GM19463 (cell line): ENCODE data around the gene AHRR.
"Not testable (repeated sequence)": the region's sequence is repeated elsewhere in the genome, so short reads cannot be mapped to it uniquely, and the experiment has no call there.

Experiments used
- ATAC-seq: cut with Tn5 transposase; IDR thresholded peaks from one replicate; pipeline ENCODE4 v1.9.1; 2021; ENCODE audit warnings: mild to moderate bottlenecking, moderate library complexity; ENCODE audit not compliant: unreplicated experiment

Gene AHRR

DNA sequence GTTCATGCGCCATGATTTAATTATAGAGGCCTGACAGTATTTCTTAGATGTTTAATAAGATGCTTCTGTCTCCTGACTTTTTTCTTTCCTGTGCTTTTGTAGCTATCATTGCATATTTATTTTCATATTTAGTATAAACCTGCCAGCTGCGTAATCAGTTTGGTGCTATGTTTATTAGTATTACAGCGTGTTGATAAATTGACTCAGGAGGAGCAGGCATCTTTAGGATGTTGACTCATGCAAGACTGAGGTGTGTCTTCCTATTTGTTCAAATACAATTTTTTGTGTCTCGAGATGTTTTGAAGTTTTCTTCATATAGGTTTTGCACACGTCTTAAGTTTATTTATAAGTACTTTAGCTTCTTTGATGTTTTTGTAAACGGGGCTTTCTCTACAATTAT lies 85.5 kb downstream of the AHRR start:
- ATAC-seq: no peak

DNA sequence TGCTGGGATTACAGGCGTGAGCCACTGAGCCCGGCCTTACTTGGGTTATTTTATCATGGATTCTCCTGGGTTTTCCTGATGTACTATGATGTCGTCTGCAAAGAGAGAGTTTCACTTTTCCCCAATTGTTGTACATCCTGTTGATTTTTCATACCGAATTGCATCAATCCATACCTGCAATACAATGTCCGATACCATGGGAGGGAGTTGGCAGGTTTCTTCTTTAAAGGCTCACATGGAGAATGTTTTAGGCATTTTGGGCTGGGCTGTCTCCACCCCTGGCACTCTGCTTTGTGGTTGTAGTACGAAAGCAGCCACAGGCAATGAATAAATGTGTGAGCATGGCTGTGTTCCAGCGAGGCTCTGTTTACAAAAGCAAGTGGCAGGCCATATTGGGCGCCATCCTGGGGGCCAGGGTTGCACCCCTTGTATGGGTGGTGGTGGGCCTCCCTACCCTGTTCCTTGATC lies 86.3 kb downstream of the AHRR start:
- ATAC-seq: no peak

DNA sequence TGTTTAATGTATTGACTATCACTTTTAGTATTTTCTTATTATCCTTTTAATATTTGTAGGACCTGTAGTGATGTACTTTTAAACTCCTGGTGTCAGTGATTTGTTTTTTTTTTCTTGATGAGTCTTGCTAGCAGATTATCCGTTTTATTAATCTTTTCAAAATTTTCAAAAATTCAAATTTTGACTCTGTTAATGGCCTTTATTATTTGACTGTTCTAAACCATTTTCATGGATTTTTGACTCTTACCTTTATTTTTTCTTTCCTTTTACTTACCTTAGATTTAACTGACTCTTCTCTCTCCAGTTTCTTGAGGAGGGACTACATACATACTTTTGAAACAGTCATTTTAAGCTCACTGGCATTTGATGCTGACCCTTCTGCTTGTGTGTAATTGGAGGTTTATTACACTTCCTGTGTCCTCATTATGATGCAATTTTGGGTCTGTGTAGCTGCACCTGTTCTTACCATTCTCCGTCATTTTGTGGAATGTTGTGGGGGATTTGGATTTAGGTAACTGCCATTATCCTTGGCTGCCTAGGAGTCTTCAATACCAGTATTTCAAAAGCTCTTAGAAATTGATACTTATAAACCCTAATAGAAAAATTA lies 89.5 kb downstream of the AHRR start:
- ATAC-seq: no peak

DNA sequence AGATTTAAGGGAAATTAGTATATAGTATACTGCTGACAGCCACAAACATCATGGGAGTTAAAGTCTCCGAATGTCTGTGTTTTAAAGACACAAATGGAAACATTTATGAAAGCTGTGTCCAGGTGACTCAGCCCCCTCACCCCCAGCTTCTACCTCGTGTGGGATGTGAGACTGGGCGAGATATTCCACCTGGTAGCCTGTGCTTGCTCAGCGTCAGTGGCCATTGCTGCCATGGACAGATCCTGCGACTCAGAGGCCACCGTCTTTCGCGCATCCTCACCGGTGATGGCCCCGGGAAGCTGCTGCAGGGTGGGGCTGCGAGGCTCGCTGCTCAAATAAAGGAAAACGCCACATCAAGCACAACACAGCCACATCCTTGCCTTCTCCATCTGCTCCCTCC lies 90.2 kb downstream of the AHRR start:
- no peak for ATAC-seq

DNA sequence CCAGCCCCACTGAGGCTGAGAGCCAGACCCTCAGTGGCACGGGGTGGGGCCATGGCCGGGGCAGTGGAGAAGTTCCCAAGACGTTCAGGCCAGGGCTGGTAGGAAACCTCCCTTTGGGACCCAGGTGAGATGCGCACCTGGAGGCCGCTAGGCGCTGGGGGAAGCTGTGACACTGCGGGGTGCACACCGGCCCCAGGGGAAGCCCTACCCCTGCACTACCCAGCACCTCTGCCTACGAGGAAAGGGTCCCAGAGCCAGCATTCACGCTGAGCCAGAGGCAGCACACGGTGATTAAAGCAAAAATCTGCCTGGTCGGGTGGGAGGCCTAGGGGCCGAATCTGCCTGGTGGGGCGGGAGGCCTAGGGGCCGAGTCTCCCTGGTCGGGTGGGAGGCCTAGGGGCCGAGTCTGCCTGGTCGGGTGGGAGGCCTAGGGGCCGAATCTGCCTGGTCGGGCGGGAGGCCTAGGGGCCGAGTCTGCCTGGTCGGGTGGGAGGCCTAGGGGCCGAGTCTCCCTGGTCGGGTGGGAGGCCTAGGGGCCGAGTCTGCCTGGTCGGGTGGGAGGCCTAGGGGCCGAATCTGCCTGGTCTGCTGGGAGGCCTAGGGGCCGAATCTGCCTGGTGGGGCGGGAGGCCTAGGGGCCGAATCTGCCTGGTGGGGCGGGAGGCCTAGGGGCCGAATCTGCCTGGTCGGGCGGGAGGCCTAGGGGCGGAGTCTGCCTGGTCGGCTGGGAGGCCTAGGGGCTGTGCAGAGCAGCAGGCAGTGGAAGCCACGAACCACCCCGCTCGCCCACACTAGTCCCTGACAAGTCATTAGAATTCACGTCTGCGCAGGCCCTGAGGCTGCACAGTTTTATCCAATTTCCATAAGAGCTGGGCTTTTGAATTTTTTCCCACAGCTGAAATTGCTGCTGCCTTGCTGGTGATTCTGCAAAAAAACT lies 93.7 kb downstream of the AHRR start:
- ATAC-seq: not testable (repeated sequence)

DNA sequence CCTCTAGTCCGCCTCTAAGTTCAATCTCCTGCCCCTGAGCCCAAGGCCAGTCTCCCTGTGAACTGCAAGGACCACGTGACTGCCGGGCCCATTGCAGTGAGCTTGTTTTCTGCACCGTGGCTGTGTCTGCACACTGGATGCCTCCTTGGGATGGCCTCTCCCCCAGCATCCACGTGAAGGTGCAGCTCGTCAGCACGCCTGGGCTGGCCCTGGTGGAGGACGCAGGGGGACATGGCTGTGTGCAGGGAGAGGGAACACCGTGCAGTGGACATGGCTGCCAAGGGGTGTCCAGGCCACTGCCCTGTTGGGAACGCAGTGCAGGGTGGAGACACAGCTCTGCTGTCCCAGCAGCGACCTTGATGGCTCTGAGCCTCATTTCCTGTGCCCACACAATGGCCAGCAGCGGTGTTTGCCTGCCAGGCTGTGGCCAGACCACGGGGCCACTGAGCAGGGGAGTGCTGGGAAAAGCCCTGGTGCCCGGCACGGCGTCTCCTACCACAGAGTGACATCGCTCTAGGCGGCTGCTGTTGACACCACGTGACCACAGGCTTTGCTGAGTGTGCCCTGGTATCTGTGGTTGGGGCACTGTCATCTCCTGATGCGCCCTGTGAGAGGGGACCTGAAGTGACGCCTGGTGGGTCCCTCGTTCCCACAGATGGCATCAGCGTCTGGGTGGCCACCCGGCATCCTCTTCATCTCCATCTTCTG lies 94.6 kb downstream of the AHRR start:
- ATAC-seq: no peak

DNA sequence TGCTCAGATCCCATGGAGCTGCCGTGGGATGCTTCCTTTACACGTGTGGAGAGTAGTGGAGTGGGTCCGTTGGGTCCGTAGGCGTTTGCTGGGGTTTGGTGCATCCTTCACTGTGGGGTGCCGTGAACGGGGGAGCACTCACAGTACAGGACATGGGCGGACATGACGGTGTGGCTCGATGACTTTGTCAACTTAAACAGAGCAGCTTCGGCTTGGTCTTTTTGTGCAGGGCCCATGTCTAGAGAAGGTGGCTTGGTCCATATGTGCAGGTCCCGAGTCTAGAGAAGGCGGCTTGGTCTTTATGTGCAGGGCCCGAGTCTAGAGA lies 95.1 kb downstream of the AHRR start:
- ATAC-seq: no peak

DNA sequence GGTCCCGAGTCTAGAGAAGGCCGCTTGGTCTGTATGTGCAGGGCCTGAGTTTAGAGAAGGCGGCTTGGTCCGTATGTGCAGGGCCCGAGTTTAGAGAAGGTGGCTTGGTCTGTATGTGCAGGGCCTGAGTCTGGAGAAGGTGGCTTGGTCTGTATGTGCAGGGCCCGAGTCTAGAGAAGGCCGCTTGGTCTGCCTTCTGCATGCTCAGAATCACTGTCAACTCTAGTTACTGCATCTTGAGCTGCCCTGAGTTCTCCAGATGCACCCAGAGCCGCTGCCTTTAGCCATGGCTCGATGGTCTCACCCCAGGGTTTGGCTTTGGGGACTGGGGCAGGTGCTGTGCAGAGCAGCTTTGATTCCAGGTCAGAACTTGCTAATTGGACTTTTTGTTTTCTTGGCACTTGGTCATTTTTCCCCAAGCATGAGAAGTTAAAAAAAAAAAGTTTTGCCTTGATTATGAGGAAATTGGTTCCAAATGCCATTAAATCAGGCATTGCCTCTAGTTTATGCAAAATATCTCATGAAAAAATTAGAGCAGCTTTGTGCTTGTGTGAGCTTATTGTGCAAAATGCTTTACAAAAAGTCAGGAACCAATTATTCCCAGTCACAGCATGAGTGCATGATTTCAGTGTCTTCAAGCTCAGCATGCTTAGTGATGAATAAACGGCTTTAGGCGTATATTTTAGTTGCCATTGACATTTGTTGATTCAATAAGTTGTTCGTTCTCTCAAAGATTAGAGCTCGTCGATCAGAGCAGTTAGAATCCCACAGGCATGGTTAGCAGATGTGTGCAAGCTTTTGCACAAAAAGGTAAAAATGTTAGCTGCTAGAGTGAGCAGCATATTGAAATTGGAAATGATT lies 96.0 kb downstream of the AHRR start:
- no peak for ATAC-seq

DNA sequence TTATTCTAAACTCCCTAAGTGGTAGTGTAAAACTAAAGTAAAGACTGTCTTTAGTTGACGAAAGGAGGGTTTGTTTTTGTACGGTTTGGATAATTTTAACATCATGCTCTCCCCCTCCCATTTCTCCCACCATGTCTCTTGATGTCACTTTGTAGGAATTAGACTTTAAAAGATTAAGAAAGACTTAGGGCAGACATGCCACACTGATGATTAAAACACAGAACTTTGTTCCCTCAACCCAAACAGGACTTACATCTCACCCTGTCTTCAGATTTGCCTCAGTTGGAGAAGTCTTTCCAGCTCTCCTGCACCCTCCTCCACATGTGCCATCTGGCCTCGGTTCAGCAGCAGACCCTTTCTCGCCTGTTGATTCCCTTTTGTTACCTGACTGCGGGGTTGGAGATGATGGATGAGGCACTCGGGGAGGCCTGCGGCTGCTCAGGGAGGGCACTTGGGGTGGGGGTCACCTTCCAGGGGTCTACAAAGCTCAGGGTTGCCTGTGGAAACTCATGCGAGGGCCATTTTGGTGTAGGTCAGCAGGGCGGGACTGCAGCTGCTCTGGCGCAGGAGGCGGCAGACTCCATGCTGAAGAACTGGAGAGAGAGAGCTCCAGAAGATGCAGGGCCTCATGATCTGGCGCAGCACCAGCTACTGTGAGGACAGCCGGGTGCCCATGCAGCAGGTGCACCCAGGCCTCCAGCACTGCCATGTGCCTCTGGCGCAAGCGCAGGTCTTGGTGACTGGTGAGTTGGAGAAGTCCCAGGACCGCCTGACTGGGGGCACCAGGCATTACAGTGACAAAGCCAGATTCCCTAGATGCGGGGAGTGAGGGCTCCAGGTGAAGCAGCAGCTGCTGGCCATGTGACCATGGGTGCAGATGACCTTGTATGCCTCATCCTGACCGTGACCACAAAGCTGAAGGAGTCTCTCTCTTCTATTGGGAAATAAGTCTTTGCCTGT lies 96.9 kb downstream of the AHRR start:
- ATAC-seq: no peak

DNA sequence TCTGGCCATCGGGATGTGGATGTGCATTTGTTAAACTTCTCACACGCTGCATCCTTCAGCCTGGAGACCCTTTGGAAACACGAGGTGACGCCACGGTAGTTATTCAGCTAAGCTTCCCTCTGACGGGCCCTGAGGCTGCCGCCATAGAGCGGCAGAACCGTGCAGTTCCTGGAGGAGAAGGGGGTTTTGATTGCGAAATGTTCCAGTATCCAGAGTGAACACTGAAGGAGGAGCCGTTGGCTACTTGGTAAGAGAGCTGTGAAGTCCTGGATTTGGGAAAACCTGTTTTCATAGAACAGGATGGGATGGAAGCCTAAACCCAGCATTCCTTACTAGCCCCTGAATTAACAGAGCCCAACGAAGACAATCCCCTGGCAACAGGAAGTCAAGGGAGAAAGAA lies 98.5 kb downstream of the AHRR start:
- no peak for ATAC-seq

DNA sequence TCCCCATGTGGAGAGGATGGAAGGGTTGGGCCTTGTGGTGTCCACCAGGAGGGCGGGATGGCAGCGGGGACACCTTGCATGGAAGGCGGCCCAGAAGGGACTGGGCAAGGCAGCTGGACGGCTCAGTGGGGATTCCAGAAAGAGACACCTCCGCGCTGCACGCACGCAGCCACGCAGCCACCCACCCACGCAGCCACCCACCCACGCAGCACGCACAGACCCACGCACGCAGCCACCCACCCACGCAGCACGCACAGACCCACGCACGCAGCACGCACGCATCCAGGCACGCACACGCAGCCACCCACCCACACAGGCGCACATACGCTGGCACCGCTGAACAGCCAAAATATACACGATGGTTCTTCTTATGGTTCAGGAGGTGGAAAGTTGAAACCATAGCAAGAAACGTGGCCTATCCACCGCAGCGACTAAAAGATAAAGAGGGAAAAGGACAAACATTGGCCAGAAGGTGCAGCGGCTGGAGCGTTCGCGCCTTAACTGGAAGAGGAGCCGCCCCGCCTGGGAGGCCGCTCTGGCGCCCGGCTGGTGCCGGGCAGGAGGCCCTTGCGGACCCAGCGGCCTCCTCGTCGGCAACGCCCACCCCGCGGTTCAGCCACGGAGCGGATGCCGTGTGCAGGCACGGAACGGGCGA lies 99.2 kb downstream of the AHRR start:
- ATAC-seq: no peak

DNA sequence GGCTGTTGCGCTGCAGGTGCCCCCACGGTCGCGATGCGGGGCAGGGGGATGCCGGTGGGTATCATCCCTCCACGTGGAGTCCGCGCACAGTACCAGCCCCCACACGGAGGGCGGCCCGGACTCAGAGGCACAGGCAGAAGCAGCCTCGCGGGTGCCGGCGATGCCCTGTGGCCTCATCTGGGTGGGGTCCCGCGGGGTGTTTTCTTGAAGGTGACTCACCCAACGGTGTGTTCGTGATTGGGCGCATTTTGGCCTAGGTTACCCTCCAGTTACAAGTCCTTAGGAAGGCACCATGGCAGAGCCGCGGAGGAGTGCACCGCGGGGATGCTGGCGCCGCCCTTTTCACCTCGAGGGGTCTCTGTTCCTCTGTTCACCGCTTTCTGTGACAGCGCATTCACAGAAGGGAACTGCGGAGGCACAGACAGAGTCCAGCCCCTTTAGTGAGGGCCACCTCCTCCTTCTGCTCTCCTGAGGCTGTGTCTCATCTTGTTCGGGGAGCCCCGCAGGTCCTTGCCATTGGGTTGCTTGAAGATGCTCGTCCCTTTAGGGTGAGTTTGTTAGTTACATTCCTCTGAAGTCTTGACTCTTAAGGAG lies 99.9 kb downstream of the AHRR start:
- no peak for ATAC-seq

DNA sequence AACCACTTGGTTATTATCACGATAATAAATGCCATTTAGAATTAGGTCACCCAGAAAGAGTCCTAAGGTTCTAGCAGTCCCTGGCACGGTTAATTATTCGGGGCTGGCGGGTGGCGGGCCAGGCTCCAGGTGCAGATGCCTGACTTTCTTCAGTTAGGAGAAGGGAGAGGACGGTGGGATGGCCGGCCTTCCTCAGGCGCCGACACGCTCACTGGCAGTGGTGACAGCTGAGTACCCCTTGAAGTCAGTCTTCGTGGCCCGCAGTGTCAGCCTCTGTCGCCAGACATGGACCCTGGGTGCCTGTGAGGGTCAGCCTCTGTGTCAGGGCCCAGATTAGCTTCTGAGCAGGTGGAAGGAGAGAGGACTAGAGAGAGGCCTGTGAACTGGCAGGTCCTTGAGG lies 100.4 kb downstream of the AHRR start:
- ATAC-seq: no peak

DNA sequence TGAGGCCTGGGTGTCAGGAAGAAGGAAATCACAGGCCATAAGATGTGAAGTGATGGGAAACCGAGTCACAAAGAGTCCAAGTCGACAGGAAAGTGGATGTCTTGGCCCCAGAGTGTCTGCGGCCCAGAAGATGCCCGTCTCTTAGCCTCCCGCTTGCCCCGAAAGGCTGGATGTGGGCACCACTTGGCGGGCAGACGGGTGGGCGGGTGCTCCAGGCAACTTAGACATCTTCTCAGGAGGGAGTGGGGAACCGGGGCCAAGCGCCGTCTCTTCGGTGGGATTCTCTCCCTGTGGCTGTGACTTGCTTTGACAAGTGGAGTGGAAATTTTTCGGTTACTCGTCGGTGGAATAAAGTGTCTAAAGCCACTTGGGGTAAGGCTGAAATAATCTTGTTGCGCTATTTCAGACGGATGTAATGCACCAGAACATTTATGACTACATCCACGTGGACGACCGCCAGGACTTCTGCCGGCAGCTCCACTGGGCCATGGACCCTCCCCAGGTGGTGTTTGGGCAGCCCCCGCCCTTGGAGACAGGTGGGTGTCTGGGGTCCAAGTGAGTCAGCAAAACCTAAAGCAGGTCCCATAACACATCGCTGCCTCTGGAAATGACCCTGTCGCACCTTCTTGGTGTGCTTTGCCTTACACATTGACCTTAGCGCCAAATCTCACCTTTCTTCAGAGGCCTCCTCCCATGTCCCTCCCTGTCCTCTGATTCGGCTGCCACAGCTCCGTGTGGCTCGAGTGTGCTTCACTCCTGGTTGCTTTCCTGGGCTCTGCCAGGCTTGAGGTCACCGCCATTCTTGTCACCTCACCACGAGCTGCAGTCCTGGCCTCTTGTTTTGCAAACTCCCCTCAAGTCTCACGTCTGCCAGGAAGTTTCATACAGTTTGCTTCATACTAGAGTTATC lies 101.1 kb downstream of the AHRR start:
- ATAC-seq: no peak

DNA sequence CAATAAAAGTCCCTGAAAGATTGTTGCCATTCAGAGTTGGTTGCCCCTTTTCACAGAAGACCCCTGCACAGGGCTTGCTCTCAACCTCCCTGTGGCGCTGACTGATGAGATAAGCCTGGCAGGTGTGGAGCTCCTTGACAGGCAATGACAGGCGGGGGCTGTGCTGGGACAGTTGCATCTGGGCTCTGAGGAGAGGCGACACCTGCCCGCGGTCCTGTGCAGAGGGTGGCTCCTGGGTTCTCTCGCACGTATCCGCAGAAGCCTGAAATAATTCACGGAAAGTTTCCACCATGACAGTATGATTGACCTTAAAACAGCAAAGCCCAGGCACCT lies 101.7 kb downstream of the AHRR start:
- no peak for ATAC-seq

DNA sequence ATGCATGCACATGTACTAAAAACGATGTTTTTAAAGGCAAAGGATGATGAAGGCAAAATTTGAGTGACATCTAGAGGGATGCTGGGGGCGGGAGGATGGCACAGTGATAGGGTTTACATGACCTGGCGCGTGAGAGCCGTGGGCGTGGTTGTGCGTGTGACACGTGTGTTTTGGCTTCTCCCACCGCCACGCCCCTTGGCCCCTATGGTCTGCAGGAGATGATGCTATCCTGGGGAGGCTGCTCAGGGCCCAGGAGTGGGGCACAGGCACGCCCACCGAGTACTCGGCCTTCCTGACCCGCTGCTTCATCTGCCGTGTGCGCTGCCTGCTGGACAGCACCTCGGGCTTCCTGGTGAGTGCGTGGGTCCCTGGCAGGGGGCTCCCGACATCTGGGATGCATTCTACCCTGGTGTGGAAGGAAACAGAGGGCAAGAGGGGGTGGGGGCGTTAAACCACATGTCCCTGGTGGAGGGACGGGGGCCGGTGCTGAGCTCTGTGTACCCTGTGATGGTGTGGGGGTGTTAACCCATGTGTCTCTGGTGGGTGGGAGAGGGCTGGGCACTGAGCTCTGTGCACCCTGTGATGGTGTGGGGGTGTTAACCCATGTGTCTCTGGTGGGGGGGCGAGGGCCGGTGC lies 102.2 kb downstream of the AHRR start:
- no peak for ATAC-seq

DNA sequence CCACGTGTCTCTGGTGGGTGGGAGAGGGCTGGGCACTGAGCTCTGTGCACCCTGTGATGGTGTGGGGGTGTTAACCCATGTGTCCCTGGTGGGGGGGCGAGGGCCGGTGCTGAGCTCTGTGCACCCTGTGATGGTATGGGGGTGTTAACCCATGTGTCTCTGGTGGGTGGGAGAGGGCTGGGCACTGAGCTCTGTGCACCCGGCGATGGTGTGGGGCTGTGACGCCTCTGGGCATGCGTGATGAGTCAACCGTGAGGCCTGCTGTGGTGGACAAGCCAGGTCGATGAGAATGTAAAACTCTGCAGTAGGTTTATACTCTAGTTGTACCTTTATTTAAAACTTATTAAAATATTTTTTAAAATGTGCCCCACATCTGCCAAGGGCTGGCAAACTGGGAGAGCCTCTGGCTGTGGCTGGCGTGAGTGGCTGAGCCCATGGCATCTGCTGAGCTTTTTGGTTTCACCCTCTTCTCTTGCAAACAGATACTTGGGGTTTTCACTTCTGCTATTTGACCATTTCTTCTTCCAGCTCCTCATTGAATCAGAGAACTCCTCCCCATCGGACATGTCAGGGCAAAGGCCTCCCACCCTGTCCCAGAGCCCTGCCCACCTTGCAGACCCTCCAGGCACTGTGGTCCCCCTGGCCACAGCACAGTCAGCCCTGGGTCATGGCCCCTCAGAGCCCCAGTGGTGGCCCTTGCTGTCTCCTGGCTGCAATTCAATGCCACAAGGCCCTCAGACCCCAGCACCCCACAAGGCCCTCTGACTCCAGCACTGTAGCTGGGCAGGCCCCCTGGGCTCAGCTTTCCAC lies 103.0 kb downstream of the AHRR start:
- peak; percentile 80 for ATAC-seq
